ENCODE data around the gene IRF1. TPM values are rescaled to one million over a fixed set of nuclear protein-coding genes. Genes with fewer than 3 reads are reported as not detected.

IRF1 gene
- total and polyA plus RNA-seq, 8 donors, result 15.1 to 93.3 (median 19.5) TPM

- Histone ChIP-seq H3K36me3 (no peaks in the 10 kb centered on the region), H3K4me3 (no peak overlapping the region), H3K27me3 (no peaks in the 10 kb centered on the region), H3K4me1 (peaks cover 12 to 97% of the 10 kb centered on the region in 2 donors), H3K9me3 (no peaks in the 10 kb centered on the region), H3K27ac (peak overlapping the region in 1 of 2 donors; percentile 95)
- no peak for TF ChIP-seq CTCF (IDR thresholded peaks at IDR 0.05)
- DNase-seq (peak in 2 of 4 donors; percentile 17 to 33), ATAC-seq (no peak)
- intact Hi-C loops (cut with DNase I), result no loop called here
These were observed 20.6 kb downstream of the IRF1 start for GRCh38 chr5:132470010-132470392.

DNA sequence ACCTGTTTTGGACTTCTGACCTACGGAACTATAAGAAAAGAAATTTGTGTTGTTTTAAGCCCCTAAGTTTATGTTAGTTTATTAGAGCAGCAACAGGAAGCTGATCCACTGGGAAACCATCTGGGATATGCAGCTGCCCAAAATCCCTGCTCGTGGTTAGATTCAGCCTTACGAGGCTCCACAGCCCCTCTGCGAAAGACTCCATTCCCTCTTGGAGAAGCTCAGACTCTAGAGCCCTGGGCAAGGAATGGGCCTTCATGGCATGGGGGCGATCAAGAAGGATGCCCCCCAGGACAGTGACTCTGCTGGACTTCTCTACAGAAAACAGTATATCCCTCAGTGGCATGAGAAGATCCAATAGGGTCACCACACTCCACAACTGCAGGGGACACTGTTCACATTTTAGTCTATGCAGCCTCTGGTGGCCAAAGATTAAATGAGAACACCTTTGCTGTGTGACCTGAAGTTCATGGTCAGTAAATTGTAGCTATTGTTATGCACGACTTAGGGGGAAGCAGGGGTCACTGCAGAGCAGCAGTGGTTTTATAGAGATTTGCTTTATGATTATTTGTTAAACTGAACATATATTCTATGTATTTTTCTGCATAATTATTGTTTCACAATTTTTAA, 21.1 kb downstream of the IRF1 start:
- intact Hi-C loops (cut with DNase I), result no loop called here
- peak in 1 of 4 donors; percentile 2 for DNase-seq
- Histone ChIP-seq H3K36me3 (no peaks in the 10 kb centered on the region), H3K4me1 (peaks cover 16 to 97% of the 10 kb centered on the region in 2 donors), H3K4me3 (no peak overlapping the region), H3K9me3 (no peaks in the 10 kb centered on the region), H3K27me3 (no peaks in the 10 kb centered on the region), H3K27ac (peak overlapping the region in 1 of 2 donors; percentile 95)
- TF ChIP-seq CTCF (IDR thresholded peaks at IDR 0.05), result no peak
- no peak for ATAC-seq

- DNase-seq (peak in 1 of 4 donors; percentile 14), ATAC-seq (no peak)
- Histone ChIP-seq H3K27me3 (no peaks in the 10 kb centered on the region), H3K4me3 (no peak overlapping the region), H3K27ac (peak overlapping the region in 1 of 2 donors; percentile 95), H3K36me3 (no peaks in the 10 kb centered on the region), H3K4me1 (peaks cover 23 to 97% of the 10 kb centered on the region in 2 donors), H3K9me3 (no peaks in the 10 kb centered on the region)
- TF ChIP-seq CTCF (IDR thresholded peaks at IDR 0.05), result no peak
- intact Hi-C loops (cut with DNase I), result no loop called here
These were observed 21.8 kb downstream of the IRF1 start for GRCh38 chr5:132468656-132469379.

DNA sequence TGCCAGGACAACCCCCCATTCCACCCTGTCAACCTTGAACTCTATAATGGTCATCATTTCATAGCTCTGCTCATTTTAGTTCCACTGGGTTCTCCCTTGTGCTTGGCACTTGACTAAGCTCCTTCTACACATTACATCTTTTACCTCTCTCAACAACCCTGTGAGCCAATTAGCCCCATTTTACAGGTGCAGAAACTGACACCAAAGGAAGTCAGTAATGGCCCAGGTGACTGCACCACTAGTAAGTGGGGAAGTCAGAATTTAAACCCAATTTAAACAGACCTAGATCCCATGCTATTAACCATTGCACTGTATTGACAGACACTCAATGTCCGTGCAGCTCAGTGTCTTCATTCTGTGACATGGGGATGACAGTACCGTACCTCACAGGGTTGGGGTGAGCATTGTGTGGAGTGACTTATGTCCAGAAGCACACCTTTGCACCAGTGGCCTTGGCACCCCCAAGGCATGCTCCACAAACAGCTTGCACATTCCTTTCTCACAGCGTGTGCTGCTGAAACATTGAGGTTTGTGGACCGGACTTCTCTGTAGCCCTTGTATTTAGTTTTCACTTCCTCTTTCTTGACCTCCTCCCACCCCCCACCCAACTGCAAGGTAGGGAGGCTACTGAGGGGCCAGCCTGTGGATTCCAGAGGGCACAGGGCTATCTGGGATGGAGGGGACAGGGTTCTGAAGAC, 23.1 kb downstream of the IRF1 start:
- no peak for ATAC-seq
- intact Hi-C loops (cut with DNase I), result no loop called here
- H3K27me3 ChIP-seq, result no peaks in the 10 kb centered on the region
- no peak for TF ChIP-seq CTCF (IDR thresholded peaks at IDR 0.05)
- peak in 1 of 4 donors; percentile 32 for DNase-seq
- H3K4me1 ChIP-seq, result peaks cover 24 to 94% of the 10 kb centered on the region in 2 donors
- no peaks in the 10 kb centered on the region for H3K36me3 ChIP-seq
- H3K4me3 ChIP-seq, result peak overlapping the region in 1 of 2 donors; percentile 18
- H3K9me3 ChIP-seq, result no peaks in the 10 kb centered on the region
- H3K27ac ChIP-seq, result peak overlapping the region in 1 of 2 donors; percentile 95
